GM18507 (cell line): ENCODE results near the gene SLC25A29.

Experiments used
- DNase-seq: peaks from one replicate; pipeline ENCODE4 v3.0.0; 2011; ENCODE audit warnings: low read depth; ENCODE audit not compliant: insufficient read length; ENCODE audit errors: extremely low spot score
- FAIRE-seq: peaks from 2 replicates; lab custom pipeline; 2011; peaks lifted over from hg19 to GRCh38; lab: Jason Lieb, UNC

SLC25A29 gene

DNA sequence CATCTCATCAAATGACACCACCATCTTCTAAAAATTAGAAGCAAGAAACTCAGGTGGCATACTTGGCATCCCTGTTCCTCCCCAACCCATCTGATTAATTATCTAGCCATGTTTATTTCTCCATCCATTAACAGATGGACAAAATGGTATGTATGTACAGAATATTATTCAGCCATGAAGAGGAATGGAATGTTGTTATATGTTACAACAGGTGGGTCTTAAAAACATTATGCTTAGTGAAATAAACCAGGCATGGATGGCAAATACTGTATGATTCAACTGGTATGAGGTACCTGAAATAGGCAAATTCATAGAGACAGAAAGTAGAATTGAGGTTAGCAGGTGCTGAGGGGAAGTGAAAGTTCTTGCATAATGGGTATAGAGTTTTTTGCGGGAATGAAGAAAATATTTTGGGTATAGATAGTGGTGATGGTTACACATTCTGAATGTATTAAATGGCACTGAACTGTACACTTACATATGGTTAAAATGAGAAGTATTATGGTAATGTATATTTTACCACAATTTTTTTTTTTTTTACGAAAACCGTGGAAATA lies 49.8 kb downstream of the SLC25A29 start:
- DNase-seq (no peak), FAIRE-seq (peak; percentile 86)

DNA sequence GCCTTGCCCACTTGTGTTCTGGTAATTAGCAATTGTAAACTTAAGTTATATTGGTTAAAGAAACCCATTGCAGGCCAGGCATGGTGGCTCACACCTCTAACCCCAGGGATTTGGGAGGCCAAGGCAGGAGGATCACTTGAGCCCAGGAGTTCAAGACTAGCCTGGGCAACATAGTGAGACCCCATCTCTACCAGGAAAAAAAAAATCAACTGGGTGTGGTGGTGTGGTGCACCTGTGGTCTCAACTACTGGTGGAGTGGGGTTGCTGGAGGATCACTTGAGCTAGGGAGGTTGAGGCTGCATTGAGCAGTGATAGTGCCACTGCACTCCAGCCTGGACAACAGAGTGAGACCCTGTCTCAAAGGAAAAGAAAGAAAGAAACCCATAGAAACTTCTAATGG lies 53.6 kb downstream of the SLC25A29 start:
- FAIRE-seq (no peak), DNase-seq (no peak)

DNA sequence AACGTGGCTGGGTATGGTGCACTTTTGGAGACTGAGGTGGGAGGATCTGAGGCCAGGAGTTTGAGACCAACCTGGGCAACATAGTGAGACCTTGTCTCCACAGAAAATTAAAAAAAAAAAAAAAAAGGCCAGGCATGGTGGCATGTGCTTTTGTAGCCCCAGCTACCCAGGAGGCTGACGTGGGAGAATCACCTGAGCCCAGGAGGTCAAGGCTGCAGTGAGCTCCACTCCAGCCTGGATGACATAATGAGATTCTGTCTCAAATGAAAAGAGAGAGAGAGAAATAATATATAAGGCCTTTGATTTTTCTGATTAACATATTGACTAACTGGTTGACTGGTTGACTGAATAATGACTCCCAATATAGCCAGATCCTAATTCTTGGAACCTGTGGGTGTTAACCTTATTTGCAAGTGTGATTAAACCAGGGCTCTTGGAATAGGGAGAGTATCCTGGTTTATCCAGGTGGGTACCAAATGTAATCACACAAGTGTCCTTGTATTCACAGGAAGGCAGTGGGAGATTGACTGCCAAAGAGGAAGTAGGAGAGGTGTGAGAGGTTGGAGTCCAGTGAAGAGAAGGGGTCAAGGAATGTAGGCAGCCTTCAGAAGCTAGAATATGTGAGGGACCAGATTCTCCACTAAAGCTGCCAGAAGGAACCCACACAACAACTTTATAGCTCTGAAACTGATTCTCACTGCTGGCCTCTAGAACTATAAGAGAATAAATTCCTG lies 55.3 kb downstream of the SLC25A29 start:
- DNase-seq: no peak
- FAIRE-seq: no peak

- peak; percentile 70 for FAIRE-seq
- DNase-seq: no peak
These were observed 59.3 kb downstream of the SLC25A29 start for GRCh38 chr14:100246809-100247428.

GRCh38 chr14:100243020-100243419 lies 63.2 kb downstream of the SLC25A29 start:
- FAIRE-seq: peak; percentile 45
- no peak for DNase-seq

DNA sequence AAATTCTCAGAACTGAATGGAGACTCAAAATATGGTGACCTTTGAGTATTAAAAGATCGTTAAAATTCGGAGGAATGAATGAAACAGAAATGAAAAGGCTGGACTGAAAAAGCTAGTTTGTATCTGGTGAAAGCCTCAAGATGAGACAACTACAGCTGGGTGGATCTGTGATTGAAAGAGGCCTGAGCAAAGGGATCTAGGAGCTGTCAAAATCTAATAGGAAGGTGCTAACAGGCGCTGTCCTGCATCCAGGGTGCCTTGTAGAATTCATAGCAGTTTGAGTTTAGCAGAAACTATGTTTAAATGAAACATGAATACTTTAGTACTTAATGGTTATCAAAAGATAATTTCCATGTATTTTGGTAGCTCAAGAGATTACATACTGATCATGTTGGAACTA lies 65.0 kb downstream of the SLC25A29 start:
- FAIRE-seq: no peak
- no peak for DNase-seq
